Measurements from ENCODE around the gene ARFGAP1. TPM values are rescaled to one million over a fixed set of nuclear protein-coding genes. Genes with fewer than 3 reads are reported as not detected.

ARFGAP1 gene
- total RNA-seq, 2 experiments from 2014 or later, result 80.1 to 82.0 TPM

- no peak for DNase-seq
- H3K27me3 Mint-ChIP-seq, result peaks cover 31% of the 10 kb centered on the region
- no peak overlapping the region for H3K4me3 Mint-ChIP-seq
- H3K36me3 Mint-ChIP-seq (ENCODE audit: low read depth), result no peaks in the 10 kb centered on the region
- ChIA-PET POLR2A (no interaction called here), CTCF (no interaction called here)
- peaks cover 6% of the 10 kb centered on the region for H3K4me1 Mint-ChIP-seq
- H3K27ac Mint-ChIP-seq, result no peak overlapping the region
- H3K9me3 Mint-ChIP-seq, result no peaks in the 10 kb centered on the region
Measured at GRCh38 chr20:63257629-63258028, 15.0 kb upstream of the ARFGAP1 start.

DNA sequence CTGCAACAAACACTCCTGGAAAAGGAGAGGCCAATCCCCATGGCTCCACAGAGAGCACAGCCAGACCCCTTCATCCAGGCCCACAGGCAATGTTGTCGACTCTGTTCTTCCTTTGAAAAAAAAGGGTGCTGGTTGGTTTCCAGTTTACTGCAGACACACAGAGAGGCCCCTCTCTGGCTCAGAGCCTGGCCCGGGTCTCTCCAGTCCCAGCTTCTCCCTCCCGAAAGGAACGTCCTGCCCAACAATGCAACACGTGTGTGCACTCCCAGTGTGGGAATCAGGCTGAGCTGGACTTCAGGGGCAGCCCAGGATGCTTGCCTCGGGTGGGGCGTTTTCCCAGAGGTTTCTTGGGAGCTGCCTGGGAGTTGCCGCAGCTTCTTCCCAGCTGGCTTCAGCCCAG, 13.8 kb upstream of the ARFGAP1 start:
- DNase-seq, result no peak
- ChIA-PET CTCF (no interaction called here), POLR2A (no interaction called here)
- peaks cover 25% of the 10 kb centered on the region for H3K27me3 Mint-ChIP-seq
- no peaks in the 10 kb centered on the region for H3K36me3 Mint-ChIP-seq (ENCODE audit: low read depth)
- no peak overlapping the region for H3K27ac Mint-ChIP-seq
- peaks cover 3% of the 10 kb centered on the region for H3K4me1 Mint-ChIP-seq
- H3K9me3 Mint-ChIP-seq, result no peaks in the 10 kb centered on the region
- no peak overlapping the region for H3K4me3 Mint-ChIP-seq

- H3K4me3 Mint-ChIP-seq, result no peak overlapping the region
- H3K4me1 Mint-ChIP-seq, result peaks cover 3% of the 10 kb centered on the region
Measured at GRCh38 chr20:63259734-63260460, 12.7 kb upstream of the ARFGAP1 start.

DNA sequence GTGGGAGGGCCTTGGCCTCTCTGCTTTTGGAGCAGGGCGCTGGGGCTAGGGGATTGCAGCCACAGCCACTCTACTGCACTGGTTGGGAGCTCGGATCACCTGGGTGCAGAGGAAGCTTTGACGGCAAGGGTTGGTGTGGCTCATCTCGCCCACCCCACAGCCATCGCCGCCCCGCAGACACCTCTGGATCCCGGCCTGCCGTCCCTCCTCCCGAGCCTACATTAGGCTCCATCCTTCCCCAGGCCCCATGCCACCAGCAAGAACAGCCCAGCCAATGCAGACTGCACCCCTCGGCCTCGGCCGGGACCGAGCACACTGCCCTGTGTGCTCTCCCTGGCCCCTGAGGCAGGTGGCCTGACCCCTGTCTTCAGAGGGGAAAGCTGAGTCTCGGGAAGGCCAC, 12.1 kb upstream of the ARFGAP1 start:
- H3K36me3 Mint-ChIP-seq (ENCODE audit: low read depth), result no peaks in the 10 kb centered on the region
- H3K9me3 Mint-ChIP-seq, result no peaks in the 10 kb centered on the region
- H3K27me3 Mint-ChIP-seq, result peaks cover 18% of the 10 kb centered on the region
- no peak for DNase-seq
- CTCF ChIA-PET, result interaction anchor here (0.9 kb wide), 1 partner anchor 37 kb away, joined by 3 read pairs; no protein-coding TSS in a partner anchor
- peaks cover 3% of the 10 kb centered on the region for H3K4me1 Mint-ChIP-seq
- H3K27ac Mint-ChIP-seq, result no peak overlapping the region
- POLR2A ChIA-PET, result no interaction called here
- H3K4me3 Mint-ChIP-seq, result no peak overlapping the region

More at GRCh38 chr20:63259734-63260460, 12.7 kb upstream of the ARFGAP1 start:
- DNase-seq, result no peak
- no peaks in the 10 kb centered on the region for H3K36me3 Mint-ChIP-seq (ENCODE audit: low read depth)
- H3K27me3 Mint-ChIP-seq, result peaks cover 25% of the 10 kb centered on the region
- no peaks in the 10 kb centered on the region for H3K9me3 Mint-ChIP-seq
- POLR2A ChIA-PET, result no interaction called here
- CTCF ChIA-PET, result no interaction called here
- no peak overlapping the region for H3K27ac Mint-ChIP-seq

DNA sequence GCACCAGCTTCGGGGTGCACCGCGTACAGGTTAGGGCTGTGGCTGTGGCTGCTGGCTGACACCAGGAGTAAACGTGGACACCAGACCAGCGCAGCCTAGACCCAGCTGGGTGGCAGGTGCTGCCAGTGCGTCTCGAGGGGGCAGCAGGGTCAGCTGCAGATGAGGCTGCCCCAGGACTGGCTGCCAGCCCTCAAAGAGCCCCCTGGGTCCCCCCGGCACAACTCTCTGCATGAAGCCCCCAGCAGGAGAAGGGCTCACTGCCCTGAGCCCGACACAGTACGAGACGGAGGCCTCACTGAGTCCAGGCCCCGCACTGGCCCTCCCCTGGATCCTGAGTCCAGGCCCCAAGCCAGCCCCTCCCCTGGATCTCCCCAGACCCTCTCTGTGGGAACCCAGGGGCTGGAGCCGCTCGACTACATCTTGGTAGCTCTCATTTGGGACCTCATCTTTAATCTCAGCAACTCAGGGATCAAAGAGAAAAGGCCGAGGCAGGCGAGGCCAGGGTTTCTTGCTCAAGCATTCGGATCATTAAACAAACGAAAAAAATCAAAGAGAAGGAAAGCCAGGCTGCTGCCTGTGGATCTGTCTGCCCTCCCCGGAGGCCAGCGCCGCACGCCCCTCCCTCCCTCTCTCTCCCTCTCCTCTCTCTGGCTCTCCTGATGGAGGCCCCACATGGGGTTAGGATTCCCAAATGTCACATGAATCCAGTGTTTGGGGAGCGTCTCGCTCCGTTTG, 11.4 kb upstream of the ARFGAP1 start:
- no peak for DNase-seq
- POLR2A ChIA-PET, result no interaction called here
- H3K4me1 Mint-ChIP-seq, result peaks cover 3% of the 10 kb centered on the region
- no peaks in the 10 kb centered on the region for H3K36me3 Mint-ChIP-seq (ENCODE audit: low read depth)
- no peaks in the 10 kb centered on the region for H3K9me3 Mint-ChIP-seq
- peaks cover 14% of the 10 kb centered on the region for H3K27me3 Mint-ChIP-seq
- H3K4me3 Mint-ChIP-seq, result no peak overlapping the region
- CTCF ChIA-PET, result interaction anchor here (0.9 kb wide), 1 partner anchor 38 kb away, joined by 3 read pairs; no protein-coding TSS in a partner anchor
- no peak overlapping the region for H3K27ac Mint-ChIP-seq

DNA sequence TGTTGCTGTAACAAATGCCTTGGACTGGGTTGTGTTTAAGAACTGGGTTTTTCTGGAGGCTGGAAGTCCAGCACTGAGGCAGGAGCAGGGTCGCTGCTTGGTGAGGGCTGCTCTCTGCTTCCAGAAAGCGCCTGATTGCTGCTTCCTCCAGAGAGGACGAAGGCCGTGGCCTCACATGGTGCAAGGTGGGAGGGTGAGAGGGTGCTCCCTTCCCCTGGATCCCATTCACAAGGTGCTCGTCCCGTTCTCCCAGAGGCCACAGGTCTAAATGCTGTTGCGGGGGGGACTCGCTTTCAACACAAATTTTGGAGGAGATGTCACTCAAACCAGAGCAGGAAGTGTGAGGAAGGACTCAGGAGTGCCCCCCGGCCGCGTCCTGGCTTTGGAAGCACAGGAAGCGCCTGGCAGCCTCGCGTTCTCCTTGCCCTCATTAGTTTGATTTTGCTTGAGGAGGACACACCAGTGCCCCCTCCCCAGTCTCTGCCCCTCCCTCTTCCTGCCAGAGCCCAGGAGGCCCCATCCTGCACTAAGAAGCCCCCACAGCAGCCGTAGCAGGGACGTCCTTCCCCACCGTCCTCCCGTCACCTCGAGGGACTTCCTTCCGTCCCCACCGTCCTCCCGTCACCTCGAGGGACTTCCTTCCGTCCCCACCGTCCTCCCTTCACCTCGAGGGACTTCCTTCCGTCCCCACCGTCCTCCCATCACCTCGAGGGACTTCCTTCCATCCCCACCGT, 10.7 kb upstream of the ARFGAP1 start:
- no peak overlapping the region for H3K27ac Mint-ChIP-seq

GRCh38 chr20:63262836-63263235, 9.8 kb upstream of the ARFGAP1 start:
- CTCF ChIA-PET, result no interaction called here
- H3K4me1 Mint-ChIP-seq, result peaks cover 3% of the 10 kb centered on the region
- H3K36me3 Mint-ChIP-seq (ENCODE audit: low read depth), result no peaks in the 10 kb centered on the region
- no peak overlapping the region for H3K4me3 Mint-ChIP-seq
- H3K27ac Mint-ChIP-seq, result no peak overlapping the region
- peaks cover 9% of the 10 kb centered on the region for H3K27me3 Mint-ChIP-seq
- POLR2A ChIA-PET, result no interaction called here
- no peak for DNase-seq
- H3K9me3 Mint-ChIP-seq, result no peaks in the 10 kb centered on the region

More for the DNA sequence above, 10.7 kb upstream of the ARFGAP1 start:
- no peaks in the 10 kb centered on the region for H3K9me3 Mint-ChIP-seq
- H3K27me3 Mint-ChIP-seq, result peaks cover 8% of the 10 kb centered on the region
- no peak for DNase-seq
- peaks cover 3% of the 10 kb centered on the region for H3K4me1 Mint-ChIP-seq
- CTCF ChIA-PET, result no interaction called here
- POLR2A ChIA-PET, result no interaction called here
- H3K36me3 Mint-ChIP-seq (ENCODE audit: low read depth), result no peaks in the 10 kb centered on the region
- H3K4me3 Mint-ChIP-seq, result no peak overlapping the region

DNA sequence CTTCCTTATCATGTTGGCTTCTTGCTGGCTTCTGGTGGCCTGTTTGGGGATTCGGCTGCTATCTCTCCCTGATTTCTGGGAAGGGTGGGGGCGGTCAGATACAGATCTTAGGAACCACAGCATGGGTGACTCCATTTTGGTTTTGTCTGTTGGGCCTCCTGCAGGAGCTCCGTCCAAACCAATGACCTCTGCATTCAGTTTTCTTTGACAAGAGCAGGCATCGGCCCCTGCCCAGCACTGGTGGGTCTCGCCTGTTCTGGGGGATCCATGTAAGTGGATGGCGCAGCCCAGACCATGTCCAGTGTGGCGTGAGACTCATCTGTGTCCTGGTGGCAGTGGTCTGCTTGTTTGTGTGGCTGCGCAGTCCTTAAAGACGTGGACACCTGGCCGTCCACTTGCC, 8.6 kb upstream of the ARFGAP1 start:
- Mint-ChIP-seq H3K4me1 (peaks cover 3% of the 10 kb centered on the region), H3K27ac (no peak overlapping the region), H3K36me3 (ENCODE audit: low read depth) (no peaks in the 10 kb centered on the region), H3K9me3 (no peaks in the 10 kb centered on the region), H3K4me3 (no peak overlapping the region), H3K27me3 (peaks cover 9% of the 10 kb centered on the region)
- DNase-seq, result no peak
- POLR2A ChIA-PET, result no interaction called here
- CTCF ChIA-PET, result no interaction called here

GRCh38 chr20:63264519-63264918, 8.1 kb upstream of the ARFGAP1 start:
- H3K9me3 Mint-ChIP-seq, result no peaks in the 10 kb centered on the region
- ChIA-PET POLR2A (no interaction called here), CTCF (no interaction called here)
- no peak for DNase-seq
- peaks cover 9% of the 10 kb centered on the region for H3K27me3 Mint-ChIP-seq
- no peaks in the 10 kb centered on the region for H3K36me3 Mint-ChIP-seq (ENCODE audit: low read depth)
- H3K27ac Mint-ChIP-seq, result no peak overlapping the region
- H3K4me1 Mint-ChIP-seq, result peaks cover 3% of the 10 kb centered on the region
- H3K4me3 Mint-ChIP-seq, result no peak overlapping the region

DNA sequence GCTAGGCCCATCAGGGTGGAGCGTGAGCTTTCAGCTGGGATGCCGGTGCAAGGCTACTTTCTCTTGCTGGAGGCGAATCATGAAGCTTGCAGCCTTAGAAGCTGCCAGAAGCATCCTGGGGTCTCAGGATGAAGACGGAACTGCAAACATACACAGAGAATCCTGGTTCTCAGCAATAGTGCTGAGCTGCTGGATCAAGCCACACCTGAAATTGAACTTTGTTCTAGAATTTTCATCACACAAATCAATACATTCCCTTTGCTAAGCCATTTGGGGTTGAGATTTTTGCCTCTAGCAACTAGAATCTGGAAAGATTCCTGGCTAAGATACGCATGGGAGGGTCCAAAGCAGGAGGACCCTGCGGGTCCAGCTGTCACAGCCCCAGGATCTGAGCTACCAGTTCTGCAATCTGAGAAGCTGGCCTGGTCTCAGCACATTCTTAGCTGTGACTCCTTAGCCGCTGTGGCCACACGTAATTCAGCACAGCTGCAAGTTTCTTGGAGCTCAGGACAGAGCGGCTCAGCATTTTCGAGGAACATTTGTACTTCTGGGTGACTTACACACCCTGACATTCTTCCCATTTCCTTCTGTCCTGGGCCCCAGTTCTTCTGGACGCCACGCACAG, 6.6 kb upstream of the ARFGAP1 start:
- Mint-ChIP-seq H3K27ac (no peak overlapping the region), H3K4me1 (peaks cover 3% of the 10 kb centered on the region), H3K9me3 (no peaks in the 10 kb centered on the region), H3K4me3 (no peak overlapping the region), H3K27me3 (peaks cover 9% of the 10 kb centered on the region), H3K36me3 (ENCODE audit: low read depth) (no peaks in the 10 kb centered on the region)
- no peak for DNase-seq
- CTCF ChIA-PET, result no interaction called here
- POLR2A ChIA-PET, result no interaction called here

DNA sequence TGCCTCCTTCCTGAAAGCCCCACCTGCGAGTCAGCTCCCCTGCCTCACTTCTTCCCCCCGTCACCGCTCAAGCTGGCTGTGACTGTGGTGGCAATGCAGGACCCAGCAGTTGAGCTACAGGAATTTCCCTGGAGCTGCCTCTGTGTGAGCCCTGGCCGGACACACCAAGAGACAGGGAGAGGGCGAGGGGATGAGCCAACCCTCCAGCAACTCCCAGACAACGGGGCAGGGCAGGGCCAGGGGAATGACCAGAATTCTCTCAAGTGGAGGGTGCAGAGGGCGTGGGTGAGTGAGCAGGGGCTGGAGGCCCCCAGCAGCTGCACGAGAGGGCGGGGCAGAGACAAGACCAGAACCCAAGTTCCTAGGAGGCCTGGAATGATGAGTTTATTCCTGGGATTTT, 4.9 kb upstream of the ARFGAP1 start:
- no peak overlapping the region for H3K4me3 Mint-ChIP-seq
- H3K36me3 Mint-ChIP-seq (ENCODE audit: low read depth), result no peaks in the 10 kb centered on the region
- H3K27me3 Mint-ChIP-seq, result peaks cover 5% of the 10 kb centered on the region
- no peak overlapping the region for H3K27ac Mint-ChIP-seq
- no peak for DNase-seq
- peaks cover 6% of the 10 kb centered on the region for H3K4me1 Mint-ChIP-seq
- CTCF ChIA-PET, result no interaction called here
- POLR2A ChIA-PET, result no interaction called here
- no peaks in the 10 kb centered on the region for H3K9me3 Mint-ChIP-seq

GRCh38 chr20:63268256-63268655, 4.4 kb upstream of the ARFGAP1 start:
- H3K27ac Mint-ChIP-seq, result no peak overlapping the region
- H3K36me3 Mint-ChIP-seq (ENCODE audit: low read depth), result no peaks in the 10 kb centered on the region
- CTCF ChIA-PET, result no interaction called here
- DNase-seq, result no peak
- POLR2A ChIA-PET, result no interaction called here
- H3K27me3 Mint-ChIP-seq, result peaks cover 5% of the 10 kb centered on the region
- no peaks in the 10 kb centered on the region for H3K9me3 Mint-ChIP-seq
- H3K4me1 Mint-ChIP-seq, result peaks cover 6% of the 10 kb centered on the region
- H3K4me3 Mint-ChIP-seq, result no peak overlapping the region

DNA sequence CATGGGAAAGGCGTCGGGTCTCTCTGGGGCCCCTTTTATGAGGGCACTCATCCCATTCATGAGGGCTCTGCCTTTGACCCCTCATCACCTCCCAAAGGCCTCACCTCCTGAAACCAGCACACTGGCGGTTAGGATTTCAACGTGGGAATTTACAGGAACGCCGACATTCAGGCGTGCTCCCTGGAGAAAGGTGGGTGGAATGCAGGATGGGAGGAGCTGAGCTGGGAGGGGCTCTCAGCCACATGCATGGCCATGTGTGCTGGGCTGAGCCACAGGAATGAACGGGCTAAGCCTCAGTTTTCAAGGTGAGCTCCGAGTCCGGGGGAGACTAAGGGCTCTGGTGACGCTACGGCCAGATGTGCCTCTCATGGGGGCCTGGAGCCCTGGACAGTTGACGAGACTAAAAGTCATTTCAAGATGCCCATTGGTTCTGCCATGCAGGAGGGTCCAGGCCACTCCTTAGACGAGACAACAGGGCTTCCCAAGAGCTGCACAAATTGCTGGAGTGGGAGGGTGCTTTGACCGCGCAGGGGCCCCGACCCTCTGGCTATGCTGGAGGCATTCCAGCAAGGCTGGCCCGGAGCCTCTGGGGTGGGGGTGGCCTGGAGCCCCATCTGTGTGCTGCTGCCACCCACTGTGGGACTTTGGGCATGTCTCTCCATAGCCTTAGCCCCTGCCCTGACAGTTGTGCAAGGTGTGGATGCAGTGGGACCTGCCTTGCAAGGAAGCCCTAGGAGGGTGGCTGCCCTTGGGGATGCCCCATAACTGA, 3.8 kb upstream of the ARFGAP1 start:
- H3K9me3 Mint-ChIP-seq, result no peaks in the 10 kb centered on the region
- peaks cover 5% of the 10 kb centered on the region for H3K27me3 Mint-ChIP-seq
- H3K36me3 Mint-ChIP-seq (ENCODE audit: low read depth), result peaks cover 2% of the 10 kb centered on the region
- DNase-seq, result no peak
- CTCF ChIA-PET, result no interaction called here
- peaks cover 11% of the 10 kb centered on the region for H3K4me1 Mint-ChIP-seq
- no peak overlapping the region for H3K27ac Mint-ChIP-seq
- POLR2A ChIA-PET, result no interaction called here
- no peak overlapping the region for H3K4me3 Mint-ChIP-seq

Measured in activated CD4-positive, alpha-beta memory T cell treated with anti-CD3 and anti-CD28 coated beads, Interleukin-2, amount 10 ng/mL, durations not matched to agents 7 days and 5 days (primary cell).